ENCODE results near the gene FAM240A. TPM values are rescaled to one million over a fixed set of nuclear protein-coding genes. Genes with fewer than 3 reads are reported as not detected.

The FAM240A gene
- total RNA-seq, result not detected

DNA sequence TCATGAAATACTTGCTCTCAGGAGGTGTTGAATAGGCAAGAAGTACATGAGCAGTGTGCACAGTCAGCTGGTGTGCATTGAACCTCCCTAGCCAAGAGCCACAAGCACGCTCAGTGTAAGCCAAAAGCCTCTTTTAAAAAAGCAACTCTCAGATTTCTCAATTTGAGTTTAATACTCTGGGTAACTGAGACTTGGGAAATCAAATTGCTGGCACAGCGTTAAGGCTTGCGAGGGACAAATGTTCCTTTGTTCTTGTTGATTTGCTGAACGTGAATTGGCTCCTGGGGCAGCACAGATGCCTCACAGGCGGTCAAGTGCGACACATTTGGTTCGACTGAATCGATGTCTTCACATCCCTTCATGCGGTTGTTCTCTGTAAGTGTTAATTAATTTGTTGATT, at the start of gene FAM240A:
Gene FAM240A, plus strand, starts transcription at position 202 of the 400 bp plus-strand sequence. Its CDS starts 159 bp downstream, at position 361.
- no peak within 1 kb of the TSS for H3K4me3 ChIP-seq
- H3K27me3 ChIP-seq, result no peaks in the 10 kb centered on the region
- TF ChIP-seq POLR2AphosphoS5 (IDR thresholded peaks at IDR 0.05; ENCODE audit: insufficient read depth in 1 of 2, low read depth in 1 of 2) (no peak), POLR2A (IDR thresholded peaks at IDR 0.05) (no peak)
- TF ChIP-seq, protein P1, sequence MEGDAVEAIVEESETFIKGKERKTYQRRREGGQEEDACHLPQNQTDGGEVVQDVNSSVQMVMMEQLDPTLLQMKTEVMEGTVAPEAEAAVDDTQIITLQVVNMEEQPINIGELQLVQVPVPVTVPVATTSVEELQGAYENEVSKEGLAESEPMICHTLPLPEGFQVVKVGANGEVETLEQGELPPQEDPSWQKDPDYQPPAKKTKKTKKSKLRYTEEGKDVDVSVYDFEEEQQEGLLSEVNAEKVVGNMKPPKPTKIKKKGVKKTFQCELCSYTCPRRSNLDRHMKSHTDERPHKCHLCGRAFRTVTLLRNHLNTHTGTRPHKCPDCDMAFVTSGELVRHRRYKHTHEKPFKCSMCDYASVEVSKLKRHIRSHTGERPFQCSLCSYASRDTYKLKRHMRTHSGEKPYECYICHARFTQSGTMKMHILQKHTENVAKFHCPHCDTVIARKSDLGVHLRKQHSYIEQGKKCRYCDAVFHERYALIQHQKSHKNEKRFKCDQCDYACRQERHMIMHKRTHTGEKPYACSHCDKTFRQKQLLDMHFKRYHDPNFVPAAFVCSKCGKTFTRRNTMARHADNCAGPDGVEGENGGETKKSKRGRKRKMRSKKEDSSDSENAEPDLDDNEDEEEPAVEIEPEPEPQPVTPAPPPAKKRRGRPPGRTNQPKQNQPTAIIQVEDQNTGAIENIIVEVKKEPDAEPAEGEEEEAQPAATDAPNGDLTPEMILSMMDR (IDR thresholded peaks at IDR 0.05), result no peak
- no peak for DNase-seq (ENCODE audit: extremely low spot score in 2 of 2)
- no peaks in the 10 kb centered on the region for H3K9me3 ChIP-seq
- no peaks in the 10 kb centered on the region for H3K4me1 ChIP-seq
- intact Hi-C loops (cut with DNase I), result no loop called here
- no peak within 1 kb of the TSS for H3K27ac ChIP-seq
- no peaks in the 10 kb centered on the region for H3K36me3 ChIP-seq

DNA sequence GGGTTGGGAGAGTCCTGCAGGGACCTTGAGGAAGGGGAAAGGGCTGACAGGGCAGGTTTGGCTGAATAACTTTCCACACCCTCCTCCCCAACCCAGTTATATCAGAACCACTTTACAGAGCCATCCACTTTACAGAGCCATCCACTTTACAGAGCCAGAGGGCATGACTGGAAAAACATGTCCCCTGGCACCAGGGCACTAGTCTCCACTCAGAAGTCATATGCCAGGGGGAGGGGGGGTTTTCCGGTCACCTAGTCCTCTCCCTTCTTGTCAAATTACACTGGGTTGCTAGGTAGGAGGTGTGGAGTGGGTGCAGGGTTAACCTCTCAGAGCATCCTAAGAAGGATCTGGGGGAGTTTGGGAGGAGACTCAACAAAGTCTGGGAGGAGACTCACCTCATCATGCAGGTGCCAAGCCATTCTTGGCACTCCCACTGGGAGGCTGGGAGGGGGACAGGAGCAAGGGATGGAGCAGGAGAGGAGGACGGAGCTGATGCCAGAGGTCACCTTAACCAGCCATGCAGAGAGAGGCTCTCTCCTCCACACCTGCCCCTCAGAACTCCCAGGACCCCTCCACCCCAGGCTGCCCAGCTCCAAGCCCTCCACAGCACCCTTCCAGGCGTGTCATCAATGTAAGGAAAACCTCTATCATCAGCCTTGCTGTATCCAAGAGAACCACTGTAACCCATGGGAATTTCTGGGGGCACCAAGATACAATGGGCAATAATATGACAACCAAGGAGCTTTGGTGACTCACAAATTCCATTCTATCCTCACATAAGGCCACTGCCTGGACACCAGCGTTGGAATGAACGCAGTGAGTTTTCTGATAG, 47.9 kb upstream of the FAM240A start:
- Histone ChIP-seq H3K27me3 (no peaks in the 10 kb centered on the region), H3K36me3 (no peaks in the 10 kb centered on the region), H3K4me3 (no peak overlapping the region), H3K9me3 (no peaks in the 10 kb centered on the region), H3K27ac (no peak overlapping the region), H3K4me1 (peaks cover 12% of the 10 kb centered on the region)
- intact Hi-C loops (cut with DNase I), result no loop called here
- DNase-seq (ENCODE audit: extremely low spot score in 2 of 2), result no peak
- TF ChIP-seq POLR2A (IDR thresholded peaks at IDR 0.05), result no peak
- TF ChIP-seq POLR2AphosphoS5 (IDR thresholded peaks at IDR 0.05; ENCODE audit: insufficient read depth in 1 of 2, low read depth in 1 of 2), result no peak
- TF ChIP-seq, protein P1 (IDR thresholded peaks at IDR 0.05), result no peak

- H3K27ac ChIP-seq, result peak overlapping the region; percentile 69
- H3K27me3 ChIP-seq, result no peaks in the 10 kb centered on the region
- intact Hi-C loops (cut with DNase I), result no loop called here
- DNase-seq (ENCODE audit: extremely low spot score in 2 of 2), result no peak
- TF ChIP-seq, protein P1 (IDR thresholded peaks at IDR 0.05), result no peak
- no peak for TF ChIP-seq POLR2AphosphoS5 (IDR thresholded peaks at IDR 0.05; ENCODE audit: insufficient read depth in 1 of 2, low read depth in 1 of 2)
- no peaks in the 10 kb centered on the region for H3K9me3 ChIP-seq
- peaks cover 12% of the 10 kb centered on the region for H3K4me1 ChIP-seq
- peak overlapping the region; percentile 54 to 55 for H3K4me3 ChIP-seq
- H3K36me3 ChIP-seq, result no peaks in the 10 kb centered on the region
Observed at GRCh38 chr3:46565077-46565476, 47.2 kb upstream of the FAM240A start.

- H3K4me1 ChIP-seq, result peaks cover 12% of the 10 kb centered on the region
- no peaks in the 10 kb centered on the region for H3K27me3 ChIP-seq
- H3K27ac ChIP-seq, result peak overlapping the region; percentile 69
- no peaks in the 10 kb centered on the region for H3K36me3 ChIP-seq
- TF ChIP-seq POLR2A (IDR thresholded peaks at IDR 0.05) (no peak), POLR2AphosphoS5 (IDR thresholded peaks at IDR 0.05; ENCODE audit: insufficient read depth in 1 of 2, low read depth in 1 of 2) (no peak)
- TF ChIP-seq, protein P1 (IDR thresholded peaks at IDR 0.05), result no peak
- intact Hi-C loops (cut with DNase I), result no loop called here
- H3K9me3 ChIP-seq, result no peaks in the 10 kb centered on the region
- DNase-seq (ENCODE audit: extremely low spot score in 2 of 2), result no peak
- H3K4me3 ChIP-seq, result peak overlapping the region; percentile 54 to 55
Observed at GRCh38 chr3:46565607-46566039, 46.7 kb upstream of the FAM240A start.

DNA sequence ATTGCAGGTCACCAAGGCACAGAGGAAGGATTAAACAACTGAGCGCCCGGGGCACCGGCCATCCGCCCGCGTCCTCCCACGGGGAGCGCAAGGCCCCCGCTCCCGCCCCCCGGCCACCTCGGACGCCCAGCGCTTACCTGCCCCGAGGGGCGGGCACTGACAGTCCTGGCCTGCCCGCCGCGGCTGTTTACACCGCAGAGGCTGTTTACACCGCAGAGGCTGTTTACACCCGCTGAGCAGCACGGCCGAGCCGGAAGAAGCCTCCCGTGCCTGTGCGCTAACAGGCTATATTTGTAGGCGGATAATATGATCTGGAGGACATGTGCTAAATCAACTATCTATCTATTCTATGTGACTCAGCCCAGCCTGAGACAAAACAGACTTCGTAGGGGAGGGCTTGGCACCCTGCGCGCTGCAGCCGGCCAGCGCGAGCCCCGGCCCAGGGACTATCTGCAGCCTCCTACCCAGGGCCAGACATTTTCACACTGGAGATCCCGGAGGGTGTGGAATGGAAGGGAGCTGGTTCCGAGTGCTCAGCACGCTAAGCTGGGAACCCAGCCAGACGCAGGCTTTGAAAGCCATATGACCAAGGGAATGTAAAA, 46.2 kb upstream of the FAM240A start, which contains the start of gene LRRC2:
Gene LRRC2, minus strand, starts transcription at position 263 of the 602 bp plus-strand sequence. CDS start 14,711 bp downstream, outside the sequence.
- Histone ChIP-seq H3K4me1 (peaks cover 12% of the 10 kb centered on the region), H3K9me3 (no peaks in the 10 kb centered on the region), H3K27me3 (no peaks in the 10 kb centered on the region), H3K36me3 (no peaks in the 10 kb centered on the region), H3K4me3 (peak within 1 kb of the TSS; percentile 54 to 55), H3K27ac (peak within 1 kb of the TSS; percentile 69)
- TF ChIP-seq POLR2A (IDR thresholded peaks at IDR 0.05) (no peak), POLR2AphosphoS5 (IDR thresholded peaks at IDR 0.05; ENCODE audit: insufficient read depth in 1 of 2, low read depth in 1 of 2) (peak in 1 of 2 donors; percentile 71)
- TF ChIP-seq, protein P1 (IDR thresholded peaks at IDR 0.05), result no peak
- intact Hi-C loops (cut with DNase I), result no loop called here
- DNase-seq (ENCODE audit: extremely low spot score in 2 of 2), result no peak
